Measurements from ENCODE around the gene ZNF540.
"Not testable (repeated sequence)": the region's sequence is repeated elsewhere in the genome, so short reads cannot be mapped to it uniquely, and the experiment has no call there.

The ZNF540 gene

DNA sequence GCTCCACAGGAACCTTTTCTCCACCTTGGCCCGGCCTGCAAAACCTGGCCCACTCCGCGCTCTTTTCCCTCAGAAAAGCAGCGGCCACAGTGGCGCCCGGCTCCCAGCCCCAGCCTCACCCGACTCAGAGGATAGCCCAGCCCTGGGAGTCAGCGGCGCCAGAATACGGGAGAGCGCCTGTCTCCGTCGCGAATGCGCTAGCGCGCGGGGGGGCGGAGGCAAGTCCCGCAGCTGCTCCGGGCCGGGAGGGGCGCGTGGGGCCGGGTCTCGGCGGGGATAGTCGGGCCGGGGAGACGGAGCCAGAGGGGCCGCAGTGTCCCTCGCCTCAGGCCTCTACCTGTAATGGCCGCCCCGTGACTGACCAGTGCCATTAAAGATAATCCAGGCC is 60.6 kb downstream of the ZNF540 start, which contains the start of gene ZFP30:
Gene ZFP30 (minus strand): TSS at position 165 of the 388 bp plus-strand sequence. CDS start 7,643 bp downstream, outside the sequence.
- Histone ChIP-seq H3K9me3 (ENCODE audit: insufficient read depth, low read length) (no peaks in the 10 kb centered on the region), H3K9ac (ENCODE audit: low read length) (peak within 1 kb of the TSS; percentile 67), H3K79me2 (ENCODE audit: insufficient read depth, low read length) (peaks cover 35% of the 10 kb centered on the region), H4K20me1 (ENCODE audit: low read depth, low read length) (no peaks in the 10 kb centered on the region), H3K27ac (ENCODE audit: low read depth, low read length) (peak within 1 kb of the TSS; percentile 41), H3K4me2 (ENCODE audit: low read depth, low read length, poor library complexity, severe bottlenecking) (peak within 1 kb of the TSS; percentile 91), H3K27me3 (ENCODE audit: low read length) (no peaks in the 10 kb centered on the region), H3K4me3 (ENCODE audit: insufficient read depth, low read length, poor library complexity, severe bottlenecking) (peak within 1 kb of the TSS; percentile 63), H3K36me3 (ENCODE audit: low read length) (0 out of 2 replicates have a peak, but pooled peaks cover 3% of the 10 kb centered on the region), H3K9me2 (replicated peaks; ENCODE audit: insufficient read depth, low read length) (no peaks in the 10 kb centered on the region), H2AFZ (ENCODE audit: low read depth, low read length, severe bottlenecking) (peak within 1 kb of the TSS; percentile 98), H3F3A (ENCODE audit: insufficient read depth) (peaks cover 15% of the 10 kb centered on the region; the same call in 1 of the 2 replicates)
- TF ChIP-seq, protein P1, sequence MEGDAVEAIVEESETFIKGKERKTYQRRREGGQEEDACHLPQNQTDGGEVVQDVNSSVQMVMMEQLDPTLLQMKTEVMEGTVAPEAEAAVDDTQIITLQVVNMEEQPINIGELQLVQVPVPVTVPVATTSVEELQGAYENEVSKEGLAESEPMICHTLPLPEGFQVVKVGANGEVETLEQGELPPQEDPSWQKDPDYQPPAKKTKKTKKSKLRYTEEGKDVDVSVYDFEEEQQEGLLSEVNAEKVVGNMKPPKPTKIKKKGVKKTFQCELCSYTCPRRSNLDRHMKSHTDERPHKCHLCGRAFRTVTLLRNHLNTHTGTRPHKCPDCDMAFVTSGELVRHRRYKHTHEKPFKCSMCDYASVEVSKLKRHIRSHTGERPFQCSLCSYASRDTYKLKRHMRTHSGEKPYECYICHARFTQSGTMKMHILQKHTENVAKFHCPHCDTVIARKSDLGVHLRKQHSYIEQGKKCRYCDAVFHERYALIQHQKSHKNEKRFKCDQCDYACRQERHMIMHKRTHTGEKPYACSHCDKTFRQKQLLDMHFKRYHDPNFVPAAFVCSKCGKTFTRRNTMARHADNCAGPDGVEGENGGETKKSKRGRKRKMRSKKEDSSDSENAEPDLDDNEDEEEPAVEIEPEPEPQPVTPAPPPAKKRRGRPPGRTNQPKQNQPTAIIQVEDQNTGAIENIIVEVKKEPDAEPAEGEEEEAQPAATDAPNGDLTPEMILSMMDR (IDR thresholded peaks at IDR 0.05; ENCODE audit: insufficient read depth, low read length, poor library complexity, severe bottlenecking), result no peak
- no peak for TF ChIP-seq EZH2phosphoT487 (conservative IDR thresholded peaks at IDR 0.05; ENCODE audit: low read length)

DNA sequence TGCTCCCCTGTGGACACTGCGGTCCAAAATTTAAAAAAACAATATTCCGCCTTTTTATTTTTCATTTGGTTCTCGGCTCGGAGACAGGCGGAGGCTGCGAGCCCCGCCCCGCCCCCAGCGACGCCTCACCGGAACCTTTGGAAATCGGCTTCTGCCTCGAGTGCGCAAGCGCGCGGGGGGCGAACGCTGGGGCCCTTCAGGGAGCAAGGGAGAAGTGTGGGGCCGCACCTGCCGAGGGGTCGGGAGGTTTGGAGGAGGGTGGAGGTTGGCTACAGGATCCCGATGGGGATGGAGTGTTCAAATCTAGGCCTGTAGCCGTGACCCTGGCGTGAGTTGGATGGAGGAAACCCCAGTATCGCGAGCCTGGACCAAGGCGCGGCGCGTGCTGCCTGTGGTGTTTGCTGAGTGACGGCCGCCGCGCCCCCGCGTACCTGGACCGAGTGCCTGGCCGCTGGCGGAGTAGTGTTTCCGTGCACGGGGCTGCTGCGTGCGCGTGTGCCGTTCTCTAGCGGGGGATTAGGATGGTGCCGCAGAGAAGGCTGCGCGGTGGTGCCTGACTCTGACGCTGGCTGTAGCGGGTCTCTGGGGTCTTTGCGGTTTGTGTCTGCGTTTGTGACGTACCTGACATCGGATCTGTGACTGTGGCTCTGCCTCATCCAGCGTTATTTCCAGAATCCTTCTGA is 61.2 kb downstream of the ZNF540 start:
- peak overlapping the region; percentile 63 for H3K4me3 ChIP-seq (ENCODE audit: insufficient read depth, low read length, poor library complexity, severe bottlenecking)
- H2AFZ ChIP-seq (ENCODE audit: low read depth, low read length, severe bottlenecking), result peak overlapping the region; percentile 98
- H3K9ac ChIP-seq (ENCODE audit: low read length), result peak overlapping the region; percentile 67
- peak overlapping the region; percentile 41 for H3K27ac ChIP-seq (ENCODE audit: low read depth, low read length)
- no peak for TF ChIP-seq EZH2phosphoT487 (conservative IDR thresholded peaks at IDR 0.05; ENCODE audit: low read length)
- TF ChIP-seq, protein P1 (IDR thresholded peaks at IDR 0.05; ENCODE audit: insufficient read depth, low read length, poor library complexity, severe bottlenecking), result no peak
- H3K9me3 ChIP-seq (ENCODE audit: insufficient read depth, low read length), result no peaks in the 10 kb centered on the region
- 0 out of 2 replicates have a peak, but pooled peaks cover 3% of the 10 kb centered on the region for H3K36me3 ChIP-seq (ENCODE audit: low read length)
- H3K79me2 ChIP-seq (ENCODE audit: insufficient read depth, low read length), result peaks cover 33% of the 10 kb centered on the region
- no peaks in the 10 kb centered on the region for H4K20me1 ChIP-seq (ENCODE audit: low read depth, low read length)
- no peaks in the 10 kb centered on the region for H3K27me3 ChIP-seq (ENCODE audit: low read length)
- H3F3A ChIP-seq (ENCODE audit: insufficient read depth), result peaks cover 15% of the 10 kb centered on the region; the same call in 1 of the 2 replicates
- peak overlapping the region; percentile 91 for H3K4me2 ChIP-seq (ENCODE audit: low read depth, low read length, poor library complexity, severe bottlenecking)
- H3K9me2 ChIP-seq (replicated peaks; ENCODE audit: insufficient read depth, low read length), result no peaks in the 10 kb centered on the region

DNA sequence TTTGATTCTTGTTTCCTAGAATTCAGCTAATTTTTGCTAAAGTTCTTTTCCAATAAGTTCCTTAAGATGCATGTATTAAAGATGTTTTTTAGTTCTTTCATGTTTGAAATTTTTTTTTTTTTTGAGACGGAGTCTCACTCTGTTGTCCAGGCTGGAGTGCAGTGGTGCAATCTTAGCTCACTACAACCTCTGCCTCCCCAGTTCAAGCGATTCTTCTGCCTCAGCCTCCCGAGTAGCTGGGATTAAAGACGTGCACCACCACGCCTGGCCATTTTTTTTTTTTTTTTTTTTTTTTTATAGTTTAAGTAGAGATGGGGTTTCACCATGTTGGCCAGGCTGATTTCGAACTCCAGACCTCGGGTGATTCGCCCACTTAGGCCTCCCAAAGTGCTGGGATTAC is 62.5 kb downstream of the ZNF540 start:
- not testable (repeated sequence) for H3K27me3 ChIP-seq (ENCODE audit: low read length); H3K9me2 ChIP-seq (replicated peaks; ENCODE audit: insufficient read depth, low read length); H3K9ac ChIP-seq (ENCODE audit: low read length); H3K9me3 ChIP-seq (ENCODE audit: insufficient read depth, low read length); H3K4me3 ChIP-seq (ENCODE audit: insufficient read depth, low read length, poor library complexity, severe bottlenecking); H3K36me3 ChIP-seq (ENCODE audit: low read length); H3K27ac ChIP-seq (ENCODE audit: low read depth, low read length); H2AFZ ChIP-seq (ENCODE audit: low read depth, low read length, severe bottlenecking); H4K20me1 ChIP-seq (ENCODE audit: low read depth, low read length)
- Histone ChIP-seq H3K4me2 (ENCODE audit: low read depth, low read length, poor library complexity, severe bottlenecking) (peak overlapping the region; percentile 91), H3K79me2 (ENCODE audit: insufficient read depth, low read length) (peaks cover 24% of the 10 kb centered on the region), H3F3A (ENCODE audit: insufficient read depth) (peaks cover 15% of the 10 kb centered on the region; the same call in 1 of the 2 replicates)

Data from SU-DHL-6 (cell line).